K562 (cell line): Measurements from ENCODE around the gene SARS2. TPM values are rescaled to one million over a fixed set of nuclear protein-coding genes. Genes with fewer than 3 reads are reported as not detected.
A peak's percentile ranks its signal among the peaks of the same experiment; 100 is the strongest.

Experiments used
- ATAC-seq: fragments of 200-7000 bp; cut with Tn5 transposase; 3 replicates; pipeline ENCODE4 v1.9.1; 2020; ENCODE audit warnings: moderate library complexity
- BruUV-seq: library from RNA; stranded (reverse); fragments of 400-500 nt; replicated peaks from 2 replicates; lab custom pipeline; 2021; lab: Mats Ljungman, UMichigan
- CTCF ChIA-PET: fragments of 300-600 bp; formaldehyde crosslinking; extraction: SDS; loops from one replicate; lab custom pipeline; 2021; ENCODE audit warnings: low intra/inter-chr PET ratio; lab: Yijun Ruan, JAX
- POLR2A ChIA-PET: fragments of 300-600, 350-650 bp; sonication (Branson Sonifier 250); formaldehyde crosslinking; extraction: SDS; loops from one replicate; lab custom pipeline; 2021; ENCODE audit warnings: antibody characterized with exemption, inconsistent platforms; lab: Yijun Ruan, JAX
- DNase-seq, 4 experiments: peaks; one replicate each; pipeline versions ENCODE4 v3.0.0 to v3.0.0-alpha.2; 2011 to 2018; ENCODE audit warnings: low spot score in 3 of 4, mixed read lengths in 3 of 4; ENCODE audit errors: extremely low read depth in 1 of 4
- FAIRE-seq: peaks from 2 replicates; lab custom pipeline; 2011; peaks lifted over from hg19 to GRCh38; lab: Jason Lieb, UNC
- H2AFZ ChIP-seq: 2 replicates; pipeline ENCODE4 v1.6.0; 2011; ENCODE audit warnings: low read depth, low read length, control low read depth, inconsistent platforms
- H3K27ac ChIP-seq: fragments of 200-600 bp; 3 replicates; pipeline ENCODE4 v1.8.0; 2011; ENCODE audit warnings: low read depth, mild to moderate bottlenecking, control low read depth, inconsistent platforms, low read length, moderate library complexity, mixed read lengths; ENCODE audit errors: extremely low read depth
- H3K27me3 ChIP-seq, 2 experiments: fragments of 300-600 bp in 1 of 2; 2 replicates in 1 of 2; 3 replicates in 1 of 2; pipeline versions ENCODE4 v1.6.0 to v1.8.0; 2011; ENCODE audit warnings: inconsistent platforms in 2 of 2, low read length in 2 of 2, mild to moderate bottlenecking in 1 of 2, mixed read lengths in 1 of 2, moderate library complexity in 1 of 2; ENCODE audit not compliant: control insufficient read depth in 2 of 2, insufficient read depth in 2 of 2
- H3K36me3 ChIP-seq: fragments of 300-600 bp; 3 replicates; pipeline ENCODE4 v1.8.0; 2011; ENCODE audit warnings: mild to moderate bottlenecking, low read length, inconsistent platforms; ENCODE audit not compliant: control insufficient read depth, insufficient read depth
- H3K4me1 ChIP-seq, 2 experiments: fragments of 200-600 bp in 1 of 2; replicated peaks in 1 of 2; 2 replicates in 1 of 2; 3 replicates in 1 of 2; pipeline versions ENCODE4 v1.5.1 to v1.8.0; 2011; ENCODE audit warnings: inconsistent platforms in 2 of 2, low read length in 2 of 2, mild to moderate bottlenecking in 1 of 2, mixed read lengths in 1 of 2, moderate library complexity in 1 of 2; ENCODE audit not compliant: control insufficient read depth in 2 of 2, insufficient read depth in 2 of 2
- H3K4me2 ChIP-seq: 2 replicates; pipeline ENCODE4 v1.6.1; 2011; ENCODE audit warnings: low read length, control low read depth, inconsistent platforms, mixed read lengths; ENCODE audit not compliant: insufficient read depth
- H3K4me3 ChIP-seq: fragments of 200-600 bp; sonication (generic), shearing (Covaris generic); 2 replicates; pipeline ENCODE4 v1.5.1; 2016; ENCODE audit warnings: control low read depth, inconsistent platforms
- H3K79me2 ChIP-seq: fragments of 200-600 bp; 3 replicates; pipeline ENCODE4 v1.8.0; 2011; ENCODE audit warnings: low read length, inconsistent platforms; ENCODE audit not compliant: control insufficient read depth, insufficient read depth
- H3K9ac ChIP-seq, 2 experiments: 2 replicates each; pipeline versions ENCODE4 v1.6.0 to v1.6.1; 2011; ENCODE audit warnings: low read depth in 2 of 2, low read length in 2 of 2, control low read depth in 1 of 2, inconsistent platforms in 1 of 2, mild to moderate bottlenecking in 1 of 2, mixed read lengths in 1 of 2; ENCODE audit not compliant: insufficient read depth in 1 of 2
- H3K9me1 ChIP-seq: one replicate; pipeline ENCODE4 v1.6.0; 2011; ENCODE audit warnings: inconsistent platforms, mild to moderate bottlenecking, low read length, moderate library complexity; ENCODE audit not compliant: control insufficient read depth, insufficient read depth
- H3K9me3 ChIP-seq: replicated peaks from 2 replicates; pipeline ENCODE4 v1.5.1; 2011; ENCODE audit warnings: low read depth, low read length, inconsistent platforms; ENCODE audit not compliant: control insufficient read depth, insufficient read depth
- H4K20me1 ChIP-seq: replicated peaks from 2 replicates; pipeline ENCODE4 v1.6.1; 2011; ENCODE audit warnings: low read length, inconsistent platforms, mixed read lengths; ENCODE audit not compliant: control insufficient read depth, insufficient read depth
- ARHGAP35 ChIP-seq: fragments of 450-650 bp; IDR thresholded peaks from 2 replicates; pipeline ENCODE4 v1.6.1; 2018; ENCODE audit not compliant: partially characterized antibody
- FIP1L1 ChIP-seq: fragments of 200-400 bp; formaldehyde crosslinking; IDR thresholded peaks from 2 replicates; pipeline ENCODE4 v1.6.1; 2018; ENCODE audit warnings: mild to moderate bottlenecking, low read depth, low read length; ENCODE audit not compliant: poor library complexity, severe bottlenecking
- FOXK1 ChIP-seq: sonication (generic); formaldehyde crosslinking; IDR thresholded peaks from 2 replicates; pipeline ENCODE4 v1.8.0; 2022; ENCODE audit warnings: missing genetic modification reagents, mild to moderate bottlenecking, borderline replicate concordance
- GTF2E2 ChIP-seq: fragments of 200-800 bp; sonication (Bioruptor generic); IDR thresholded peaks from 2 replicates; pipeline ENCODE4 v1.6.1; 2016; ENCODE audit warnings: missing genetic modification characterization, missing compliant biosample characterization
- ILK ChIP-seq: fragments of 450-650 bp; IDR thresholded peaks from 2 replicates; pipeline ENCODE4 v1.6.1; 2016; ENCODE audit warnings: missing genetic modification characterization, low read depth, mild to moderate bottlenecking, missing compliant biosample characterization, moderate library complexity, borderline replicate concordance
- JUNB ChIP-seq: fragments of 450-650 bp; formaldehyde crosslinking; conservative IDR thresholded peaks from 2 replicates; pipeline ENCODE4 v1.4.0; 2020; ENCODE audit warnings: mild to moderate bottlenecking
- MAZ ChIP-seq, 2 experiments: fragments of 450-650 bp in 1 of 2; sonication (generic) in 1 of 2; formaldehyde crosslinking; IDR thresholded peaks in 1 of 2; conservative IDR thresholded peaks in 1 of 2; 2 replicates each; pipeline versions ENCODE4 v1.4.0 to v1.5.0; 2020; ENCODE audit warnings: mild to moderate bottlenecking in 1 of 2, missing genetic modification reagents in 1 of 2
- MEIS2 ChIP-seq: fragments of 450-650 bp; IDR thresholded peaks from 2 replicates; pipeline ENCODE4 v1.6.1; 2014; ENCODE audit warnings: mild to moderate bottlenecking; ENCODE audit not compliant: partially characterized antibody
- NR1H2 ChIP-seq: sonication (generic); formaldehyde crosslinking; IDR thresholded peaks from 2 replicates; pipeline ENCODE4 v1.4.0; 2020; ENCODE audit warnings: mild to moderate bottlenecking, missing genetic modification reagents
- NR2F6 ChIP-seq: fragments of 450-650 bp; formaldehyde crosslinking; IDR thresholded peaks from 2 replicates; pipeline ENCODE4 v1.4.0; 2020; ENCODE audit warnings: mild to moderate bottlenecking
- POLR2B ChIP-seq: fragments of 450-650 bp; IDR thresholded peaks from 2 replicates; pipeline ENCODE4 v1.6.1; 2018; ENCODE audit warnings: low read depth; ENCODE audit not compliant: partially characterized antibody
- SREBF1 ChIP-seq: fragments of 150-350 bp; IDR thresholded peaks from 2 replicates; pipeline ENCODE4 v1.6.1; 2014; ENCODE audit warnings: antibody characterized with exemption, low read depth, low read length, borderline replicate concordance
- TCF3 ChIP-seq: sonication (generic); formaldehyde crosslinking; IDR thresholded peaks from 2 replicates; pipeline ENCODE4 v1.4.0; 2020; ENCODE audit warnings: mild to moderate bottlenecking, missing genetic modification reagents
- TRIM24 ChIP-seq, 2 experiments: fragments of 450-650 bp; IDR thresholded peaks; 2 replicates each; pipeline ENCODE4 v1.6.1; 2016
- ZBTB7A ChIP-seq: IDR thresholded peaks from 2 replicates; pipeline ENCODE4 v1.6.1; 2011; ENCODE audit warnings: low read depth, mild to moderate bottlenecking, low read length, moderate library complexity, borderline replicate concordance; ENCODE audit not compliant: control insufficient read depth
- ZKSCAN3 ChIP-seq: fragments of 250-450 bp; sonication (Bioruptor Pico); IDR thresholded peaks from 2 replicates; pipeline ENCODE4 v1.4.0; 2020
- ZNF12 ChIP-seq: sonication (generic); formaldehyde crosslinking; IDR thresholded peaks from 2 replicates; pipeline ENCODE4 v1.4.0; 2020; ENCODE audit warnings: mild to moderate bottlenecking, missing genetic modification reagents
- WGBS: fragments of 100-300 bp; shearing (Covaris generic); methylation state at CpG from one replicate; pipeline ENCODE4 v1.1.6; 2016; ENCODE audit warnings: low coverage, mixed read lengths; ENCODE audit not compliant: insufficient coverage; ENCODE audit errors: missing lambda C conversion rate; 5-methylcytosine and 5-hydroxymethylcytosine counted together
- in situ Hi-C: fragments of 300-500 bp; cut with MboI; formaldehyde crosslinking; loops from 4 replicates; pipeline ENCODE4 v1.15.0; 2018; ENCODE audit warnings: inconsistent platforms, mixed read lengths
- intact Hi-C: fragments of 100-400 bp; cut with micrococcal nuclease; formaldehyde crosslinking; loops from 2 replicates; pipeline ENCODE4 v1.14.2; 2022
- polyA plus RNA-seq, 8 experiments: library from polyadenylated mRNA; depleted of rRNA in 4 of 8; stranded (reverse) in 5 of 8; unstranded in 3 of 8; fragments of >200 nt; fragmentation: Nextera tagmentation in 2 of 8; fragmentation: Illumina TruSeq in 1 of 8; extraction: Ambion mirVana in 2 of 8; extraction: Trizol in 1 of 8; gene quantifications; 2 replicates each; pipeline versions ENCODE4 v1.2.1 to v1.2.3, GENCODE V29; 2011 to 2014; ENCODE audit warnings: inconsistent platforms in 1 of 8, missing spikeins in 1 of 8
- total RNA-seq, 7 experiments: library from RNA; depleted of rRNA in 6 of 7; stranded (reverse); fragments of >200 nt in 6 of 7; fragmentation: Illumina TruSeq in 2 of 7; extraction: Trizol in 2 of 7; gene quantifications; 2 replicates each; pipeline versions ENCODE4 v1.2.1 to v1.2.3, GENCODE V29; 2011 to 2021; ENCODE audit warnings: low replicate concordance in 1 of 7
- TF ChIP-seq, protein P1 (sequence below), 2 experiments: fragments of 250-450 bp in 1 of 2; fragments of 450-650 bp in 1 of 2; sonication (Bioruptor Pico) in 1 of 2; IDR thresholded peaks; 2 replicates each; pipeline versions ENCODE4 v1.6.1 to v1.8.0; 2016 to 2021; ENCODE audit warnings: mild to moderate bottlenecking in 2 of 2, moderate library complexity in 2 of 2, missing compliant biosample characterization in 1 of 2, missing genetic modification characterization in 1 of 2

The SARS2 gene
- total and polyA plus RNA-seq, 9 of the 15 experiments (the other 6 are each of a cell fraction or from before 2014, with no cell fraction given) = 3.1 to 59.1 (median 31.7) TPM

DNA sequence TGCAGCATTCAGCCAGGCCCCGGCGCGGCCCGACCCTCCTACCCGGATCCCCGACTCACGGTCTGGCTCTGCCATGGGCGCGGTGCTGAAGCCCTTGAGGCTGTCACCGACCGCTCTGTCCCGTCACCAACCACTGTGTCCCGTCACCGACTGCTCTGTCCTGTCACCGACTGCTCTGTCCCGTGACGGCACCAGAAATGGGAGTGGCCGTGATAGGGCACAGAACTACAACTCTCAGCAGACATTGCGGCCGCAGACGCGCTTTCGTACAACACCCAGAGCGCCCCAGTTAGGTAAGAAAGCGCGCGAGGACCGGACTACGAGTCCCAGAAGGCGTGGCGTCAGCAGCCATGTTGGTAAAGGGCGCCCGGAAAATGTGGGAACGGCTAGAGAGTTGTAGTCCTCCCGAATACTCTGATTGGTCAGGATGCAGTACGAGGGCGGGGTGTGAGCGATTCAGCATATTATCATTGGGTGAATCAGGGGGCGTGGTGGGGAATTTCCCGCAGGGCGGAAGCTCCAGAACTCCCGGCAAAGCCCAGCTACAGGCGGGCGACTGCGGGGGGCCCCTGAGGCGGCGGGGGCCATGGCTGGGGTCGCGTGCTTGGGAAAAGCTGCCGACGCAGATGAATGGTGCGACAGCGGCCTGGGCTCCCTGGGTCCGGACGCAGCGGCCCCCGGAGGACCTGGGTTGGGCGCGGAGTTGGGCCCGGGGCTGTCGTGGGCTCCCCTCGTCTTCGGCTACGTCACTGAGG lies 30.9 kb downstream of the SARS2 start, which contains the start of the genes NFKBIB and SIRT2 (continued):
- TF ChIP-seq GTF2E2 (tag) (no peak), MEIS2 (peak; percentile 81), TRIM24 (IDR thresholded peaks at IDR 0.05) (no peak), MAZ (CRISPR knock-in tag; conservative IDR thresholded peaks at IDR 0.05 in 1 of 2, IDR thresholded peaks at IDR 0.05 in 1 of 2) (peak; percentile 50 to 55; a peak in 3 of 4 replicates), ZKSCAN3 (CRISPR knock-in tag) (no peak)
- TF ChIP-seq, protein P1, sequence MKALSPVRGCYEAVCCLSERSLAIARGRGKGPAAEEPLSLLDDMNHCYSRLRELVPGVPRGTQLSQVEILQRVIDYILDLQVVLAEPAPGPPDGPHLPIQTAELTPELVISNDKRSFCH (CRISPR knock-in tag; IDR thresholded peaks at IDR 0.05) = no peak
- TF ChIP-seq, protein P1 (tag; IDR thresholded peaks at IDR 0.05) = no peak

- H3K36me3 ChIP-seq = no peaks in the 10 kb centered on the region
- ChIA-PET POLR2A (no interaction called here), CTCF (no interaction called here)
- peak overlapping the region; percentile 66 for H3K27ac ChIP-seq
- no peaks in the 10 kb centered on the region for H3K9me3 ChIP-seq
- TSS peak; percentile 53 for BruUV-seq
- H2AFZ ChIP-seq = peak overlapping the region; percentile 85
- peak overlapping the region; percentile 85 for H3K4me3 ChIP-seq
- no peaks in the 10 kb centered on the region for H3K27me3 ChIP-seq
- H3K4me2 ChIP-seq = peak overlapping the region; percentile 85
- peaks cover 30% of the 10 kb centered on the region for H3K79me2 ChIP-seq
- in situ Hi-C loops (no loop called here), intact Hi-C loops (loop anchor here (1.0 kb wide), 1 partner anchor 31 kb away; the partner anchor contains the start of genes MRPS12 and SARS2)
- ATAC-seq (peak; percentile 3; the same call in 1 of the 3 replicates), FAIRE-seq (no peak), DNase-seq (no peak)
- no peaks in the 10 kb centered on the region for H3K9me1 ChIP-seq
- 7% methylated on average over 20 of the region's 25 CpGs for WGBS
- H3K4me1 ChIP-seq = peaks cover 11 to 28% of the 10 kb centered on the region in 2 experiments
- H4K20me1 ChIP-seq = no peaks in the 10 kb centered on the region
- H3K9ac ChIP-seq = peak overlapping the region; percentile 76 to 96
- TF ChIP-seq JUNB (CRISPR knock-in tag) (no peak), FIP1L1 (peak; percentile 44), NR2F6 (CRISPR knock-in tag) (0 out of 2 replicates have a peak, but pooled peaks have one; percentile 29), ZNF12 (CRISPR knock-in tag) (peak; percentile 24; the same call in 1 of the 2 replicates), FOXK1 (CRISPR knock-in tag) (0 out of 2 replicates have a peak, but pooled peaks have one; percentile 32), POLR2B (peak; percentile 43), ARHGAP35 (peak; percentile 49), SREBF1 (no peak), ILK (tag) (no peak), ZBTB7A (peak; percentile 39; the same call in 1 of the 2 replicates), NR1H2 (CRISPR knock-in tag) (0 out of 2 replicates have a peak, but pooled peaks have one; percentile 36), TCF3 (CRISPR knock-in tag) (no peak)
Measured at GRCh38 chr19:38898788-38899446, 31.6 kb downstream of the SARS2 start.
